Cardiac muscle cell (in vitro differentiated cells and primary cell): ENCODE data around the gene EML4. TPM values are rescaled to one million over a fixed set of nuclear protein-coding genes. Genes with fewer than 3 reads are reported as not detected.
A peak's percentile ranks its signal among the peaks of the same experiment; 100 is the strongest.
"Not testable (repeated sequence)": the region's sequence is repeated elsewhere in the genome, so short reads cannot be mapped to it uniquely, and the experiment has no call there.

Source experiments
- DNase-seq, 2 donors: peaks; one replicate each; pipeline versions ENCODE4 v3.0.0 to v3.0.0-alpha.2; 2010 to 2017; ENCODE audit warnings: low read depth in 1 of 2, low spot score in 1 of 2
- H3K27ac ChIP-seq: fragments of 200-600 bp; sonication (generic); 2 replicates; pipeline ENCODE4 v1.5.1; 2016
- H3K27me3 ChIP-seq: fragments of 200-600 bp; sonication (generic); 2 replicates; pipeline ENCODE4 v1.6.0; 2016; ENCODE audit warnings: control low read depth
- H3K36me3 ChIP-seq: fragments of 200-600 bp; sonication (generic); 2 replicates; pipeline ENCODE4 v1.5.1; 2016; ENCODE audit warnings: control low read depth
- H3K4me1 ChIP-seq: fragments of 200-600 bp; sonication (generic); 2 replicates; pipeline ENCODE4 v1.8.1; 2017; ENCODE audit warnings: low read depth, mild to moderate bottlenecking, mixed run types
- H3K4me3 ChIP-seq: fragments of 200-600 bp; sonication (generic); 2 replicates; pipeline ENCODE4 v1.5.1; 2016; ENCODE audit warnings: mild to moderate bottlenecking
- H3K9me3 ChIP-seq: fragments of 200-600 bp; sonication (generic); 2 replicates; pipeline ENCODE4 v1.5.1; 2017; ENCODE audit warnings: low read depth, mild to moderate bottlenecking, control low read depth
- CTCF ChIP-seq: IDR thresholded peaks from 2 replicates; pipeline ENCODE4 v1.5.1; 2012; ENCODE audit warnings: low read depth, mild to moderate bottlenecking, low read length
- polyA plus RNA-seq: library from polyadenylated mRNA; unstranded; fragments of >200 nt; fragmentation: Nextera tagmentation; extraction: Ambion mirVana; gene quantifications from 2 replicates; pipeline ENCODE4 v1.2.1, GENCODE V29; 2016
- total RNA-seq: library from RNA; depleted of rRNA; stranded (reverse); fragments of >200 nt; gene quantifications from 2 replicates; pipeline ENCODE4 v1.2.3, GENCODE V29; 2016

Gene EML4
- total and polyA plus RNA-seq, 2 experiments from 2014 or later: 46.6 to 56.2 TPM

DNA sequence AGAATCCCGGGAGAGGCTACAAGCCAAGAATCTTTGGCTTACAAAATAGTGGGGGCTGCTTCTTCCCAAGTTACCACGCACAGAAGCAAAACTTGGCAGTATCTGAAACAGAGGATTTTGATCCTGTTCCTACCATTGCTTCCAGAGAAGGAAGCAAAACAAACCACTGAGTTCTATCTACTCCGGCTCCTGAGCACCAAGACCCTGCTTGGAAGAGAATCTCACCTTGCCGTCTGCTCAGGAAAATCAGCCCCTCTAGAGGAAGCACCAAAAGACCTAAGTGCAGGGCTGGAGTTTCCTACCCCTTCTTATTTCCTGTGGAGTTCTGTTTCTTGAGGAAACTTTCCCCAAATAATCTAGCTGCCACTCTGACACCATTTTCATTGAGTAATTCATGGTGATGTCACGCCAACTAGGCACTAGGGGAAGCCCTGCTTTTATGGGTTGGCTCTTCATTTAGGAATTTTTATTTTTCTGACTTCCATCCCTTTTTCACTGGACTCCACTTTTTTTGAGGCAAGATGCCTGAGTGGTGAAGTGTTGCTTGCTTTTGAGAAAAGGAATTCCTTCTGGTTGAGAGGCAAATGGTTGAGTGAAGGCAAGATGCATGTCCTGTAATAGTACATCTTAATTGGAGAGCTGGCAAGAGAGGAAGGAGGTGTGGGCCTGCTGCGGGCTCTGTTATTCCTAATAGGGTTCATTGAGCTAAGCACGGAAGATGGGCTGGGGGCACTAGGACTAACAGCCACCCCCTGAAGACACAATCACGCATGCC, 36.8 kb upstream of the EML4 start:
- DNase-seq: peak in 1 of 2 donors; percentile 80
- no peaks in the 10 kb centered on the region for H3K27me3 ChIP-seq
- no peak overlapping the region for H3K27ac ChIP-seq
- no peak overlapping the region for H3K4me3 ChIP-seq
- no peak for TF ChIP-seq CTCF
- H3K36me3 ChIP-seq: no peaks in the 10 kb centered on the region
- H3K4me1 ChIP-seq: peaks cover 15% of the 10 kb centered on the region
- H3K9me3 ChIP-seq: no peaks in the 10 kb centered on the region

GRCh38 chr2:42132966-42133641, 36.0 kb upstream of the EML4 start:
- Histone ChIP-seq H3K27ac (no peak overlapping the region), H3K4me3 (no peak overlapping the region)

DNA sequence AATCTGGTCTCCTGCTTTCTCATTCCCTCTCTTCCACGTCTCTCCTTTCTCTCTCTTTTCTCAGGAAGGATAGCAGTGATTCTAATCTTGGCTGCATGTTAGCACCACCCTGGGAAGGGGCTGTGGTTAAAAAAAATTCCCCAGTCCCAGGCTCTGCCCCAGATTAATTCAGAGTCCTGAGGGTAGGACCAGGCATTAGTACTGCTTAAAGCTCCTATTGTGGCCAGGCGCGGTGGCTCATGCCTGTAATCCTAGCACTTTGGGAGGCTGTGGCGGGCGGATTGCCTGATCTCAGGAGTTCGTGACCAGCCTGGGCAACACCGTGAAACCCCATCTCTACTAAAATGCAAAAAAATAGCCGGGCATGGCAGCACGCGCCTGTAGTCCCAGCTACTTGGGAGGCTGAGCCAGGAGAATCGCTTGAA, 35.4 kb upstream of the EML4 start:
- no peak for DNase-seq
- Histone ChIP-seq H3K27ac (no peak overlapping the region), H3K4me3 (no peak overlapping the region), H3K4me1 (peaks cover 11% of the 10 kb centered on the region), H3K9me3 (no peaks in the 10 kb centered on the region), H3K27me3 (no peaks in the 10 kb centered on the region), H3K36me3 (no peaks in the 10 kb centered on the region)
- TF ChIP-seq CTCF: no peak

More at GRCh38 chr2:42132966-42133641, 36.0 kb upstream of the EML4 start:
- no peaks in the 10 kb centered on the region for H3K36me3 ChIP-seq
- no peak for TF ChIP-seq CTCF
- peaks cover 11% of the 10 kb centered on the region for H3K4me1 ChIP-seq
- H3K9me3 ChIP-seq: no peaks in the 10 kb centered on the region
- H3K27me3 ChIP-seq: no peaks in the 10 kb centered on the region
- DNase-seq: peak; percentile 53 to 86

- H3K27me3 ChIP-seq, H3K9me3 ChIP-seq, H3K27ac ChIP-seq, H3K4me3 ChIP-seq, DNase-seq, H3K36me3 ChIP-seq: not testable (repeated sequence)
- peaks cover 11% of the 10 kb centered on the region for H3K4me1 ChIP-seq
These were observed 34.7 kb upstream of the EML4 start for GRCh38 chr2:42134401-42134932.

DNA sequence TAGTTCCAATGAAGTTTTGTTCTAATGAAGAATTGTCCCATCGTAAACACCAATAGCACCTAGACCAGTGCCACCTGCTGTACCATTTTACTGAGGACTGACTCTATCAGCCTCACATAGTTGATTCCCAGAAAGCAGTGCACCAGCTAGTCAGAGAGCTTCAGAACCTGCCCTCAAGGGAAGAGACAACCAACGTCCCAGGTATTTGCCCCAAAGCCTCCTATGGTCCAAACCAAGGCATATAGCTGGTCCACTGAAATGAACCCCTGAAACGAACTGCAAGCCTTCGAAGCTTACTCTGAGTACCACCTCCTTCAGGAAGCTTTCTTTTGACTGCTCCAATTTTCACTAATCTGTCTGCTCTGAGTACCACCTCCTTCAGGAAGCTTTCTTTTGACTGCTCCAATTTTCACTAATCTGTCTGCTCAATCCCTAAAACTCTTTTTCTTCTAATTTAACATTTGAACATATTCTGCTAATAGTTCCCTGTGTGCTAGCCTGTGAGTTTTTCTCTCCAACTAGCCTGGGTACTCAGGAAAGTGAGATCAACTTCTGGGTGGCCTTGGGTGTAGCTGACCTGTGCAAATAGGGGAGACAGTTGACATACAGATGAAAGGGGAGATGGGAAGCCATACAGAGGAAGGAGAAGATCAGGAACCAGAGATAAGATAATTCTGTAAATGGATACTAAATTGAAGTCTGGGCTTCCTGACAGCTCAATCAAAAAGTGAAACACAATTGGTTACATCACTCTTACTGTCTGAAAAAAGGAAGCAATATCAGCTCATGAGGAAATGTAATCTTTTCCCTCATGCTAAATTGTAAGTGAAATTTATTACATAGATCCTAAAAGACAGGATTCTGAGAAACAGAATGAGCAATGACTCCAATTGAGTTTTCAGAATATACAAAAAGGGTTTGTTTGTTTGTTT, 33.5 kb upstream of the EML4 start:
- DNase-seq: no peak
- no peaks in the 10 kb centered on the region for H3K9me3 ChIP-seq
- H3K27me3 ChIP-seq: no peaks in the 10 kb centered on the region
- no peak overlapping the region for H3K4me3 ChIP-seq
- H3K27ac ChIP-seq: no peak overlapping the region
- TF ChIP-seq CTCF: no peak
- H3K36me3 ChIP-seq: no peaks in the 10 kb centered on the region
- peaks cover 11% of the 10 kb centered on the region for H3K4me1 ChIP-seq
